NCI-H1436 (cell line): ENCODE data around the gene ZBTB17.
"Not testable (repeated sequence)": the region's sequence is repeated elsewhere in the genome, so short reads cannot be mapped to it uniquely, and the experiment has no call there.

Source experiments
- DNase-seq: peaks from one replicate; lab custom pipeline; 2025; lab: John Stamatoyannopoulos, UW

Gene ZBTB17

DNA sequence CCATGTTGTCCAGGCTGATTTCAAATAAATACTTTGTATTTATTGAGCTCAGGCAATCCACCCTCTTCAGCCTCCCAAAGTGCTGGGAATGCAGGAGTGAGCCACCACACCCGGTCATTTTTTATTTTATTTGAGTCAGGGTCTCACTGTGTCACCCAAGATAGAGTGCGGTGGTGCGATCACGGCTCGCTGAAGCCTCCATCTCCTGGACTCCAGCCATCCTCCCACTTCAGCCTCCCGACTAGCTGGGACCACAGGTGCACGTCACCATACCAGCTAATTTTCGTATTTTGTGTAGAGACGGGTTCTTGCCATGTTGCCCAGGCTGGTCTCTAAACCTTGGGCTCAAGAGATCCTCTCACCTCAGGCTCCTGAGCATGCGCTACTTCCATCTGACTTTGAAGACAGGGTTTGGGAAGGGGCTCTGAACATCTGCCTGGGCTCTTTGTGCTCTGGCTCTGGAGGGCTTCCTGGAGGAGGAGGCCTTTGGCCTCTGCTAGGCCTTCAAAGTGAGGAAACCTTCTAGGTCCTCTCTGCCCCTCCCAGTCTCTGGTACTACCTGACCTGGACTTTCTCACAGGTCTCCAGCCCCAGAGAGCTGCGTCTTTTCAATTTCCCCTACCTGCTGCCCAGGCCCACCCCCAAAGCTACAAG lies 36.2 kb upstream of the ZBTB17 start:
- DNase-seq, result no peak

DNA sequence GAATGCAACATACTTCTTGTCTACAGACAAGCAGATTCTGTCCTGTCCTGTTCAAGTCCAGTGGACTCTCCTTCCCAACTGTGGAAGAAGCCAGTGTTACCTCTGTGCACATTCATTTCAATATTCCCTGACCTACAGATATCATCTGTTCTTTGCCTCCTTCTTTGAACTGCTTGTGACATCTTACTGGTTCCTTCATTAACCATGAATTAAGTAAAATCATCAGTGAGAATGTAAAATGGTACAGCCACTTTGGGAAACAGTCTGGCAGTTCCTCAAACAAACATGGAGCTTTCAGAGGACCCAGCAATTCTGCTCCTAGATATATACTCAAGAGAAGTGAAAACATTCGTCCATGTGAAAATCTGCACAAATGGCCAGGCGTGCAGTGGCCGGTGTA lies 34.9 kb upstream of the ZBTB17 start:
- no peak for DNase-seq

DNA sequence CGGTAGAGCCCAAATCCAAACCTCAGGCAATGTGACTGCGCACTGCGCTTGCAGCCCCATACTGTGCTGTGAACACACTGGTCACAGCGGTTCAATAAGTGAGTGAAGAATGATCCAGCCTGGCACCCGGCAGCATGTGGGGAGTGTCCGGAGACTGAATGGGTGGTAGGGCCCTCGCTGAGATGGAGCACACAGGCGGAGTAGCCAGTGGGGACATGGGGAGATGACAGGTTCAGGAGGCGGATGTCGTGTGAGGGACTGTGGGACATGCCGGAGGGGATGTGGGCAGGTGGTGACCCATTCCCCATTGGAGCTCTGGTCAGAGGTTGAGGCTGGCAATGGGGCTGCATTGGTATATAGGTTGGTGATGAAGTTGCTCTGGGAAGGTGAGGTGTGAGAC lies 33.8 kb upstream of the ZBTB17 start:
- no peak for DNase-seq

DNA sequence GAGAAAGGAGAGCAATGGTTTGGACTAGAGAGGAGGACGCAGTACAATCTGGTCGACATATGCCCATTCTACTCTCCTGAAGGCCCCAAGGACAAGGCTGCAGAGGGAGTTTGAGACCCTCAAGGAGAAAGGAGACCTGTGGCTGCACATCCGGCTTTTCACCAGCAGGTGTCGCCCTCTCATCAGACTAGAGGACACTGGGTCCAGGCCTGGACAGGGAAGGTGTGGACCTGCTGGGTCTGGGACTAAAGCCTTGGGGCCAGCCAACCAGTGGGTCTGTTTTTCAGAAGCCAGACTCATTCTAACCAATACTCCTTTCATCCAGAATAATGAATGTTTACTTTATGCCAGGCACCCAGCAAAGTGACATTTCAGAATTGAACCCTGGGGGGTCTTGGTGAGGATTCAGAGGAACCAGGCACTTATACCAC lies 33.1 kb upstream of the ZBTB17 start:
- DNase-seq, result peak; percentile 75

DNA sequence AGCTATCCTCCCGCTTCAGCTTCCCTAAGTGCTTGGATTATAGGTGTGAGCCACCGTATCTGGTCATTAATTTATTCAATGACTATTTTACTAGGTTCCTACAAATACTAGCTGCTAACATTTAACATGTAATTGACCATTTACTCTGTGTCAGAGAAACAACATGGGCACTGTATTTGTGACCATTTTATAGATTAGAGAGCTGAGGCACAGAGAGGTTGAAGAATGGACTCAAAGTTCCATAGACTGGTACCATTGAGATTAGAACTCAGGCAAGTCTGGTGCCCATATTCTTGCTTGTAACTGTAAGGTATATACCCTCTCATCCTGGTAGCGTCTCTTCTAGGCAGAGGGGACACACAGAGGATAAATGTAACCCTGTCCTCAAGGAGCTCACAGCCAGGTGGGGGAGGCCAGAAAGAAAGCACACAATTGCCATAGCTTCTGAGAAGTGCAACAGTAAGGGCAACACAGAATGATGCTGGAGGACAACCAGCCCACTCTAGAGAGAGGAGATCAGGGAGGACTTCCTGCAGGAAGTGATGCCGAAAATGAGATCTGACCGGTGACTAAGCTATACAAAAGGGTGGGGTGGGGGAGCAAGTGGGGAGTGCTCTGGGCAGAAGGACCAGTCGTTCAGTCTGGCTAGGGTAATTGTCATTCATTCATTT lies 31.9 kb upstream of the ZBTB17 start:
- no peak for DNase-seq

DNA sequence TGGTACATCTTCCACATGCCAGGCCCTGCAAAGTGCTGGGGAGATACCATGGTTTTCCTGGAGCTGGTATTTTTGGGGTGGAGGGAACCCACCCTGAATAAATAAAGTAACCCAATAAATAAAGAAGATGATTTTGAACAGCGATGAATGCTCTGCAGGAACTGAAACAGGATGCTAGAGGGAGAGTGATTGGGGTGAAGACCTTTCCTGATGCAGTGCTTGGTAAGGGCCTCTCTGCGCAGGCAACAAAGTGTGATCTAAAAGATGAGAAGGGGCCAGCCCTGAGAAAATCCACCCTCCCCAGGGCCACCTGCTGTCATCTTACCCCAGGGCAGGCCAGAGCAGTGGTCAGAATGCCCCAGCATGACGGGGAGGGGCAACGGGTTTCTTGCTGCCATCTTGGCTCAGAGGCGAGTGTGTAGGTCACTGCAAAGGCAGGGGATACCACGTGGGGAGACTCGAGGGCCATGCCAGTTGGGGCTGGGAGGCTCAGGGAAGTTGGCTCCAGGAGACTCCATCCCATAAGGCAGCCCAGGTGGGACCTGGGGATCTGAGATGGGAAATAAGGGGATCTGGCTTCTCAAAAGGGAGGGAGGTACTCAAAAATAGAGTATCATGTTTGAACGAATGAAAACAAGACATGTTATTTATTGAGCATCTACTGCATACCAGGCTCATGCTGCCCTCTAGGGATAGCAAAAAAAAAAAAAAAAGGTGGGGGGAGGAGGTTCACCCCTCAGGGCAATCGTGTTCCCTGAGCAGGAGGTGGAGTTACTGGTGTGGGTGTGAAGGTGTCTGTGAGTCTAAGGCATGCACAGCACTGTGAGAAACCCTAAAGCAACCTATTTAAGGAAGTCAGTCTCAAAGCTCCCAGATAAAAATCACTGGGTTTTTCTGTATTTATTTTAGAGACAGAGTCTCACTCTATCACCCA lies 30.9 kb upstream of the ZBTB17 start:
- no peak for DNase-seq

DNA sequence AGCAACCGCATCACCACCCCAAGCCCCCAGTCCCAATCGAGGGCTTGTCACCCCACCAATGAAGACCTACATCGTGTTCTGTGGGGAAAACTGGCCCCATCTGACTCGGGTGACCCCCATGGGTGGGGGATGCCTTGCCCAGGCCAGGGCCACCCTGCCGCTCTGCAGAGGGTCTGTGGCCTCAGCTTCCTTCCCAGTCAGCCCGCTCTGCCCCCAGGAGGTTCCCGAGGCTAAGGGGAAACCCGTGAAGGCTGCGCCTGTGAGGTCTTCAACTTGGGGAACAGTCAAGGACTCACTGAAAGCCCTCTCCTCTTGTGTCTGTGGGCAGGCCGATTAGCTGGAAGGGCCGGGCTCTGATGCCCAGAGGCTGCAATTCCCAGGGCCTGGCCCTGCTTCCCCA lies 30.1 kb upstream of the ZBTB17 start:
- no peak for DNase-seq

DNA sequence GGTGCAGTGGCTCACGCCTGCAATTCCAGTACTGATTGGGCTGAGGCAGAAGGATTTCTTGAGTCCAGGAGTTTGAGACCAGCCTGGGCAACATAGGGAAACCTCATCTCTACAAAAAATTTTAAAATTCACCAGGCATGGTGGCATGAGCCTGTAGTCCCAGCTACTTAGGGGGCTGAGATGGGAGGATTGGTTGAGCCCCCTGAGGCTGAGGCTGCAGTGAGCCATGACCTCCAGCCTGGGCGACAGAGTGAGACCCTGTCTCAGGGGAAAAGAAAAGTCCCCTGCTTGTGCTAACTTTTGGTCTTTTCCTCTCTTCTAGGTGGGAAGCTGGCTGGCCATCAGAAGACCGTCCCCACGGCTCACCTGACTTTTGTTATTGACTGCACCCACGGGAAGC lies 29.7 kb upstream of the ZBTB17 start:
- no peak for DNase-seq

DNA sequence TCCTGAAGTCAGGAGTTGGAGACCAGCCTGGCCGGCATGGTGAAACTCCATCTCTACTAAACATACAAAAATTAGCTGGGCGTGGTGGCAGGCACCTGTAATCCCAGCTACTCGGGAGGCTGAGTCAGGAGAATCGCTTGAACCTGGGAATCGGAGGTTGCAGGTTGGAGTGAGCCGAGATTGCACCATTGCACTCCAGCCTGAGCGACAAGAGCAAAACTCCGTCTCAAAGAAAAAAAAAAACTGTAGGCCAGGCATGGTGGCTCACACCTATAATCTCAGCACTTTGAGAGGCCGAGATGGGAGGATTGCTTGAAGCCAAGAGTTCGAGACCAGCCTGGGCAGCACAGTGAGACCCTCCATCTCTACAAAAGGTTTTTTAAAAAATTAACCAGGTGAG lies 25.4 kb upstream of the ZBTB17 start:
- not testable (repeated sequence) for DNase-seq

DNA sequence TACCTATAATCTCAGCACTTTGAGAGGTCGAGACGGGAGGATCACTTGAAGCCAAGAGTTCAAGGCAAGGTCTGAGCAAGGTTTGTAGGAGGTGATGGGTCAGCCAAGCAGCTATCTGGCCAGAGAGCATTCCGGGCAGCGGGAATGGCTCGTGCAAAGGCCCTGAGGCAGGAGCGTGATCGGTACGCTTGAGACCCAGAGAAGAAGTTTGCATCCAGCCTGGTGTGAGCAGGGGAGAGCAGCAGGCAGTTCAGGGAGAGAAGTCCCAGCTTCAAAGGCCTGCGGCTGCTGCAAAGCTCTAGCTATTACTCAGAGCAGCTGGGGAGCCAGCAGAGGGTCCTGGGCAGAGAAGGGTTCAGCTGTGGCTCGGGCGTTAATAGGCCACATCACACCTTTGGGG lies 23.0 kb upstream of the ZBTB17 start:
- DNase-seq, result no peak

DNA sequence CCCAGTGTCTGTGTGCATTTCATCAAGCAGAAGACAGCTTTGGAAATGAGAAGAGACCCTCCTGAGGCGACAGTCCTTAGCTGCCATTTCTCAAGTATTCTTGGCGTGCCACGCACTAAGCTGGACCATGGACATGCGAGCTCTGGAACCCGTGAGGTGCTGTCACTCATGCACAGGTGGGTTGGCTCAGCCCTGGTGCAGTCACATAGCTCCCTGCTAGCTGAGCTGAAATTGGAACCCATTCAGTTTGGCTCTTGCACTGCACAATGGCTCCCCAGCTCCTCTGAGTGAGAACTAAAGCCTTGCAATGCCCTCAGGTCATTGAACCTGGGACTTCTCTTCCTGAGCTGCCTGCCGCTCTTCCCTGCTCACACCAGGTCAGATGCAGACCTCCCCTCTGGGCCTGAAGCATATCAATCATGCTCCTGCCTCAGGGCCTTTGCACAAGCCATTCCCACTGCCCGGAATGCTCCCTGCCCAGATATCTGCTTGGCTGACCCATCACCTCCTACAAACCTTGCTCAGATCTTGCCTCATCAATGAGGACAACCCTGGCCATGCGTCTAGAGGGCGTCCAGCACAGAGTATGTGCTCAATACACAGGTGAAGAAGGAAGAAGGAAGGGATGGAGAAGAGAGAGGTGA lies 21.9 kb upstream of the ZBTB17 start:
- DNase-seq, result no peak

DNA sequence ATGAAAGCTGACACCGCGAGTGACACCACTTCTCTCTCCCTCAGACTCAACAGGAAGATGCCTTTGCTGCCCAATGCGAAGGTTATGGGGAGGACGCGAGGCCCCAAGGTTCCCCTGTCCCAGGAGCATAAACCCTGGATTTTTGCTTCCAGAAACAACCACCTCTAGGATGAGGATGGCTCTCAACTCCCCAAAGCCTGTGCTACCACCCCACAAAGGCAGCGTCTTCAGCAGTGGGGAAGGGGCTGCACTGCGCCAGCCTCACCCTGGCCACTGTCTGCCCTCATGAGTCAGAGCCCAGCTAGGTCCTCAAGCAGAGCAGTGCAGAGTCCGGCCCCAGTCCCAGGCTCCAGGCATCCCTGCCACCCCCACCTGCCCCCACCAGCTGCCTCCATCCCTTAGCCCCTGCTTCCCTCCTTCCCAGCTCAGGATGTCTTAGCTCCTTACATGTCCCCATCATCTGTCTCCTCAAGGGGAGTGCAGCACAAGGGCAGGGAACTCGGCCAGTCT lies 21.2 kb upstream of the ZBTB17 start:
- DNase-seq, result no peak

DNA sequence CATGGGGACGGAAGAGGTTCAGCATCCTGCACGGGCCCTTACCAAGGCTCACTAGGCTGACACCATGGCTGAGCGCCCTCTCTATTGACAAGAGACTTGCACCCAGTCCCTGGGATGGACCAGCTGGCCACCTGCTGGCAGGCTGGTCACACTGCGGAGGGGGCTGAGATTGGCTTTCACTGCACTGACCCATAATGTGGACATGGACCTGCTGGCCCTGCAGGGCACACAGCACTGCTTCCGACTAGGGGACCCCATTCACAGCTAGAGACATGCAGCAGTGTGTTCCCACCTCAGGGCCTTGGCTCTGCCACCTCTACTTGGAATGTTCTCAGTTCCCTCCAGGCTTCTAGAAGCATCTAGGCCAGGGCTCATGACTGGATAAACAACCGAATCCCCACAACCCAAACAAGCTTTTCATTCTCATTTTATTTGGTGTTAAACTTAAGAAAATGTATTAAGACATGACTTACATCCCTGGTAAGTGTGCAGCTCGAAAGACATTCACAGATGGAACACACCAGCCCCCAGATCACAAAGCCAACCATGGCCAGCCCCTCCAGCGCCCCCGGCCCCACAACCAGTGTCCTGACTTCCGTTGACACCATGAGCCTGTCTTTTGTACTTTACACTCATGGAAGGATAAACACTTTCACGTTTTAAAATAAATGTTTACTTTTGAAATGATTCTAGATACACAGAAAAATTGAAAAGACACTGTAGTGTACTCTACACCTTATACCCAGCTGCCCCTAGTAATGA lies 18.9 kb upstream of the ZBTB17 start:
- DNase-seq, result no peak

DNA sequence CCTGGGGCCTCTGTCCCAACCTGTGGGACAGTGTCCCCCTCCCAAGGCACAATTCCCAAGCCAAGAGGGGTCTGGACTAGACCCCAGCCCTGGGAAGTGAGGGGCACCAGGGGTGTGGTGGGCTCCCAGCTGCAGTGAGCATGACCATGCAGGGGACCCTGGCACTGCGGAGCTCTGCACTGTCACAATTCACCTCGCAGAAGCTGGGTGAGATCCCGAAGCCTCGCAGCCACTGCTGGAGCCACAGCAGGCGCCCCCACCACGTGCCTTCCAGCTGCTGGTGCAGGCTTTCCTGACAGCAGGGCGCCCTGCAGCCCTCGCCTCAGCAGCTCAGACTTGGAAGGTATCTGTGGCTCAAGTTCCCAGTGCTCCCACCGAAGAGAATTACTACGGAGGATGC lies 18.2 kb upstream of the ZBTB17 start:
- no peak for DNase-seq

DNA sequence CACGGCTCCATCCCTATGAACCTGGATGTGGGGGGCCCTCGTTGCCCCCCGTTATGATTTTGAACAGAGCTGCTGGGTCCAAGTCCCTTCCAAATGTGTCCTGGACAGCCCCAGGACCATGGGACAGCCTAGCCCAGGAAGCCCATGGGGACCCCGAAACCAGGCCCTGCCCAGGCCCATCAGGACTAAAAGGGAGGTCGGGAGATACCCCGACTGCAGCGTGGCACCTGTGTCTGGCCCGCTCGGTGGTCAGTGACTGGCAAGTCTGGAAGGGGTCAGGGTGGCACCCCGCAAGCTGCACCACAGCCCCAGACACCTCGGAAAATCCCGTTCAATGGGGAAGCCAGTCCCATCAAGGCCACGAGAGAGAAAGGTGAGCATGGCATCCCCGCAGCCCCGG lies 17.8 kb upstream of the ZBTB17 start:
- no peak for DNase-seq

DNA sequence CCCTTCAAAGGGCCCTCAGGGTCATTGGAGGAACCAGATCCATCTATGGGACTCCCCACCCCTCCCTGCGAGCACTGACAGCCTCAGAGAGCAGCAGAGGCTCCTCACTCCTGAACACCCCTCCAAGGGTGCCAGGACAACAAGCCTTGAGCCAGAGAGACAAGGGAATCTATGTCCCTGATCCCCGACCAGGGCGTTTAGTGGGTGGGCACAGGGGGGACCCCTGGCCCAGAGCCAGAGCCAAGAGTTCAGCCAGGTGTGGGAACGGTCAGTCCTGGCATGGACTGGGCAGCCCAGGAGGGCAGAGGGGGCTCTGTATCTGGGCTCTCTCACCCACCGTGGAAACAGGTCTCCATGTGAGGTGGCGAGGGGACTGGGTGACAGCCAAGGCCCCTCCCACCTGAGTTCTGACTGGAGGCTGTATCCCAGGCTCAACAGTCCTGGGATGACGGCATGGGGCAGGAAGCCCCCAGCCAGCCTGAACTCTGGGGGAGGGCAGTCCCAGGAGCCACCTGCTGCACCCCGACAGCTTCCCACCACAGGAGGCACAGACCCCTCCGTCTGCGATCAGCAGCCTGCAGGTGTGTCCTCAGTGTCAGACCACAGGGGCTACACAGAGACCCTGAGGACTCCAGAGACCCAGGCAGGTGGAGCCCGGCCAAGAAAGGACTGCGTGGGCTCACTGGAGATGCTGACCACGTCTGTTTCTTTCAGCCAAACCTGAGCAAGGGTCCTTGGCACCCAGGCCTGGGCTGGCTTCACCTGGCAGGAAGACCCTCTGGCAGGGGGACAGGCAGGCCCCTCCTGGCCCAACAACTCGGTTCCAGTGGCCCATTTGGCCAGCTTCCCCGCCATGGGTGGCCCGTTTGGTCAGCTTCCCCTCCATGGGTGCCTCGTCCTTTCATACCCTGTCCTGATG lies 16.9 kb upstream of the ZBTB17 start:
- no peak for DNase-seq

DNA sequence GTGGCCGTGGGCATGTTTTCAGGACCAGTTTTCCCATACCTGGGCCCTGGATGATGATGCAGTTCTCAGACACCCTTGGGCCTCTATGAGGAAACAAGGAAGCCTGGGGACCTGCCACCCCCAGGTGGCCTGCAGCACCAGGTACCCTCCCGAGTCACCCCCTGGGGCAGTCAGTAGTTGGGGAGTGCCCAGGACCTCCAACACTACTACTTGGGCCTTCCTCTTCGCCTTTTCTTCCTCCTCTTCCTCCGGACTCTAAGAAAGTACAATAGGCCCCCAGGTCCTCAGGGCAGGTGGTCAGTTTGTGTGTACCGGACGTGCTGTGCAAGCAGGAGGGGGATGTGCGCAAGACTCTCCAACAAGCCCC lies 16.3 kb upstream of the ZBTB17 start:
- no peak for DNase-seq

DNA sequence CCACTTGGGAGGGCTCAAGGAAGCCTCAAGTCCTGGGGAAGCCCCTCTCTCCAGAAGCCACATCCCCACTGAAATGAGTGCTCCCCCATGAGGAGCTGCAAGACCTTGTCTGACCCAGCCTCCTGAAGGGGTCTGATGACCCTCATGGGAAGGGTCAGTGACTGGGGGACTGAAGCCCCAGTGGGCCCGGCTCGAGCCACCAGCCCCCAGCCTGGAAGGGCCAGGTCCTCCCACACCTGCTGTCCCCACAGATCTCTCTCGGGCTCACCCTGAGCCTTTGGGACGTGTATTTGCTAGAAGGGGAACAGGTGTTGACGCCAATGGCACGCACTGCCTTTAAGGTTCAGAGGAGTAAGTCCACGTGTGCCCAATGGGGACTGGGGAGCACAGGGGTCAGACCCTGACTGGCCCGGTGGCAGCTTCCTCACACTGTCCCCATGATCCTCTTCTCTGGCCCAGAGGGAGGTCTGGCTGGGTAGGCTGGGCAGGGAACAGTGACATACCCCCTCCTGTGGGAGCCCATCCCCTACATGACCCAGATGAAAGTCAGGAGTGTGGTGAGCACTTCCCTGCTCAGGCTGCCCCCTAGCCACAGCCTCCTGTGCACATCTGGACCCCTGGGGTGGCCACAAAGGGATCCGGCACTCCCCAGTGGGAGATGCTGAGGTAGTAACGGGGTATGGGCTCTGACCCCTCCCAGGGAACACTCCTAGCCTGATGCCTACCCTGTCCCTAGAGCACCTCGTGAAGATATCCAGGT lies 15.7 kb upstream of the ZBTB17 start:
- DNase-seq, result no peak

DNA sequence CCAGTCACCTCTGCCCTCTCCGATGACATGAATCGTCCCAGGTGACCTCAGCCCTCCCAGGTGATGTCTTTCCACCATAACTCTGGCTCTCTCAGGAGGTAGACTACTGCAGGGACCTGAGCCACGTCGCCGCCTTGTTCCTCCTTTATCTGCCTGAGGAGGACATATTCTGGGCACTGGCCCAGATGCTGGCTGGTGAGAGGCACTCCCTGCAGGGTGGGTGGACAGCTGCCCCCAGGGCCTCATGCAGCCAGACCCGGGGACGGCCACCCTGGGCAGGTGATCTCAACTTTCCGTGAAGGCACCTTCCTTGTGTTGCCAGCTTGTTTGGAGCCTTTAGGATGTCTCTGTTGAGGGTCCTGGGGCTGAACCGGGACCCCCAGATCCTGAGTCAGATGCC lies 13.9 kb upstream of the ZBTB17 start:
- DNase-seq, result no peak
